Anterior cingulate cortex (tissue), 58 donors: Measurements from ENCODE around the gene THRB.

Source experiments
- DNase-seq, 58 donors: peaks; one replicate each; lab custom pipeline; 2025; lab: John Stamatoyannopoulos, UW

Gene THRB

GRCh38 chr3:24387000-24387399, 107.7 kb downstream of the THRB start:
- no peak for DNase-seq

GRCh38 chr3:24386458-24386857, 108.2 kb downstream of the THRB start:
- DNase-seq = no peak

GRCh38 chr3:24385012-24385615, 109.5 kb downstream of the THRB start:
- DNase-seq = no peak

GRCh38 chr3:24382647-24383046, 112.0 kb downstream of the THRB start:
- no peak for DNase-seq

- DNase-seq = no peak
Measured at GRCh38 chr3:24379936-24380335, 114.7 kb downstream of the THRB start.

- DNase-seq = no peak
Measured at GRCh38 chr3:24378313-24378712, 116.3 kb downstream of the THRB start.

- no peak for DNase-seq
Measured at GRCh38 chr3:24377218-24377993, 117.2 kb downstream of the THRB start.

GRCh38 chr3:24375947-24376384, 118.7 kb downstream of the THRB start:
- DNase-seq = no peak

- DNase-seq = no peak
Measured at GRCh38 chr3:24374801-24375200, 119.8 kb downstream of the THRB start.

- no peak for DNase-seq
Measured at GRCh38 chr3:24373198-24373959, 121.3 kb downstream of the THRB start.

GRCh38 chr3:24372559-24373197, 122.0 kb downstream of the THRB start:
- DNase-seq = no peak

GRCh38 chr3:24370352-24371090, 124.1 kb downstream of the THRB start:
- no peak for DNase-seq

GRCh38 chr3:24368605-24369004, 126.0 kb downstream of the THRB start:
- no peak for DNase-seq

- DNase-seq = no peak
Measured at GRCh38 chr3:24367664-24368264, 126.9 kb downstream of the THRB start.

- DNase-seq = no peak
Measured at GRCh38 chr3:24367216-24367615, 127.4 kb downstream of the THRB start.

- DNase-seq = peak in 6 of 58 donors; percentile 3 to 11 (median 7)
Measured at GRCh38 chr3:24365168-24365567, 129.5 kb downstream of the THRB start.

- no peak for DNase-seq
Measured at GRCh38 chr3:24364359-24364758, 130.3 kb downstream of the THRB start.

GRCh38 chr3:24363242-24363641, 131.4 kb downstream of the THRB start:
- peak in 5 of 58 donors; percentile 2 to 22 (median 12) for DNase-seq

- DNase-seq = no peak
Measured at GRCh38 chr3:24361623-24362022, 133.0 kb downstream of the THRB start.

- peak in 2 of 58 donors; percentile 42 to 60 for DNase-seq
Measured at GRCh38 chr3:24360957-24361356, 133.7 kb downstream of the THRB start.
